GM12878 (cell line): ENCODE data around the gene BICC1. TPM values are rescaled to one million over a fixed set of nuclear protein-coding genes. Genes with fewer than 3 reads are reported as not detected.

ENCODE experiments used
- ATAC-seq: fragments of 200-7000 bp; cut with Tn5 transposase; 3 replicates; pipeline ENCODE4 v1.9.1; 2020; ENCODE audit warnings: mild to moderate bottlenecking, moderate library complexity
- BruUV-seq: library from RNA; stranded (reverse); fragments of 400-500 nt; replicated peaks from 2 replicates; lab custom pipeline; 2021; lab: Mats Ljungman, UMichigan
- CTCF ChIA-PET: fragments of 300-600 bp; sonication (Branson Sonifier 250); formaldehyde crosslinking; extraction: SDS; loops from one replicate; lab custom pipeline; 2021; ENCODE audit warnings: inconsistent platforms; lab: Yijun Ruan, JAX
- POLR2A ChIA-PET: fragments of 350-600 bp; formaldehyde crosslinking; extraction: SDS; loops from one replicate; lab custom pipeline; 2021; ENCODE audit warnings: inconsistent platforms; lab: Charles Lee
- RAD21 ChIA-PET: fragments of 300-600 bp; sonication (Branson Sonifier 250); formaldehyde crosslinking; loops from one replicate; lab custom pipeline; 2023; ENCODE audit warnings: antibody characterized with exemption; ENCODE audit not compliant: unreplicated experiment; lab: Charles Lee
- SMC1A ChIA-PET: fragments of 300-600 bp; sonication (Branson Sonifier 250); formaldehyde crosslinking; loops from one replicate; lab custom pipeline; 2023; ENCODE audit not compliant: unreplicated experiment, uncharacterized antibody; lab: Charles Lee
- DNase-seq: peaks from one replicate; pipeline ENCODE4 v3.0.0-alpha.2; 2011; ENCODE audit warnings: low read depth, low spot score
- FAIRE-seq: peaks from 3 replicates; lab custom pipeline; 2011; peaks lifted over from hg19 to GRCh38; lab: Jason Lieb, UNC
- H2AFZ ChIP-seq: 2 replicates; pipeline ENCODE4 v1.6.0; 2011; ENCODE audit warnings: low read depth, low read length, control low read depth; ENCODE audit not compliant: control insufficient read depth
- H3K27ac ChIP-seq: 2 replicates; pipeline ENCODE4 v1.5.1; 2011; ENCODE audit warnings: control low read depth; ENCODE audit not compliant: control insufficient read depth, insufficient read depth
- H3K27me3 ChIP-seq, 2 experiments: replicated peaks in 1 of 2; 2 replicates each; pipeline versions ENCODE4 v1.6.0 to v1.6.1; 2011; ENCODE audit warnings: low read length in 1 of 2; ENCODE audit not compliant: control insufficient read depth in 2 of 2, insufficient read depth in 2 of 2
- H3K36me3 ChIP-seq, 2 experiments: 2 replicates each; pipeline ENCODE4 v1.5.1; 2011; ENCODE audit warnings: low read length in 1 of 2; ENCODE audit not compliant: control insufficient read depth in 2 of 2, insufficient read depth in 2 of 2
- H3K4me1 ChIP-seq: 2 replicates; pipeline ENCODE4 v1.6.1; 2011; ENCODE audit warnings: mild to moderate bottlenecking, low read length, moderate library complexity, mixed read lengths; ENCODE audit not compliant: control insufficient read depth, insufficient read depth
- H3K4me2 ChIP-seq: 2 replicates; pipeline ENCODE4 v1.6.0; 2011; ENCODE audit warnings: control low read depth; ENCODE audit not compliant: control insufficient read depth, insufficient read depth
- H3K4me3 ChIP-seq: fragments of 200-600 bp; sonication (generic); 2 replicates; pipeline ENCODE4 v1.5.1; 2016
- H3K79me2 ChIP-seq: 2 replicates; pipeline ENCODE4 v1.6.0; 2011; ENCODE audit warnings: low read length; ENCODE audit not compliant: control insufficient read depth, insufficient read depth
- H3K9ac ChIP-seq: 2 replicates; pipeline ENCODE4 v1.8.0; 2011; ENCODE audit warnings: low read length, control low read depth, mixed read lengths; ENCODE audit not compliant: control insufficient read depth, insufficient read depth
- H3K9me3 ChIP-seq: replicated peaks from 3 replicates; pipeline ENCODE4 v1.5.1; 2011; ENCODE audit warnings: mild to moderate bottlenecking, low read length; ENCODE audit not compliant: control insufficient read depth, insufficient read depth
- H4K20me1 ChIP-seq: 2 replicates; pipeline ENCODE4 v1.6.0; 2011; ENCODE audit not compliant: control insufficient read depth, insufficient read depth
- ASH2L ChIP-seq: fragments of 300-600, 200-600 bp; sonication (generic); IDR thresholded peaks from 2 replicates; pipeline ENCODE4 v1.6.1; 2017; ENCODE audit warnings: low read depth, mild to moderate bottlenecking, borderline replicate concordance
- CBX3 ChIP-seq: fragments of 200-600 bp; sonication (generic); IDR thresholded peaks from 2 replicates; pipeline ENCODE4 v1.6.1; 2016; ENCODE audit warnings: low read depth, borderline replicate concordance
- CEBPB ChIP-seq, 2 experiments: fragments of 150-350 bp in 1 of 2; IDR thresholded peaks; 2 replicates each; pipeline ENCODE4 v1.6.1; 2012 to 2014; ENCODE audit warnings: low read depth in 2 of 2, low read length in 2 of 2, borderline replicate concordance in 1 of 2, inconsistent platforms in 1 of 2
- E4F1 ChIP-seq: fragments of 450-650 bp; IDR thresholded peaks from 2 replicates; pipeline ENCODE4 v1.6.1; 2018; ENCODE audit warnings: borderline replicate concordance, mild to moderate bottlenecking; ENCODE audit not compliant: partially characterized antibody
- MTA2 ChIP-seq: fragments of 450-650 bp; IDR thresholded peaks from 2 replicates; pipeline ENCODE4 v1.6.1; 2016; ENCODE audit warnings: low read depth, mild to moderate bottlenecking, moderate library complexity
- MYB ChIP-seq: fragments of 150-350 bp; IDR thresholded peaks from 2 replicates; pipeline ENCODE4 v1.6.1; 2014; ENCODE audit warnings: mild to moderate bottlenecking, low read depth, low read length, borderline replicate concordance
- NFIC ChIP-seq: IDR thresholded peaks from 2 replicates; pipeline ENCODE4 v1.6.1; 2012; ENCODE audit warnings: low read depth, mild to moderate bottlenecking, inconsistent platforms, low read length, moderate library complexity
- NR2C2 ChIP-seq: IDR thresholded peaks from 2 replicates; pipeline ENCODE4 v1.6.1; 2011; ENCODE audit warnings: borderline replicate concordance, low read depth; ENCODE audit not compliant: control insufficient read depth, insufficient read length
- POLR2AphosphoS2 ChIP-seq: IDR thresholded peaks from 2 replicates; pipeline ENCODE4 v1.6.1; 2011; ENCODE audit warnings: low read depth, mild to moderate bottlenecking, low read length, improper control_type of control experiment, moderate library complexity
- SRF ChIP-seq, 2 experiments: IDR thresholded peaks; 2 replicates each; pipeline ENCODE4 v1.6.1; 2011; ENCODE audit warnings: low read depth in 2 of 2, low read length in 2 of 2, mild to moderate bottlenecking in 1 of 2, moderate library complexity in 1 of 2
- TCF12 ChIP-seq: IDR thresholded peaks from 2 replicates; pipeline ENCODE4 v1.6.1; 2011; ENCODE audit warnings: low read depth, mild to moderate bottlenecking, low read length
- WGBS: methylation state at CpG from one replicate; pipeline ENCODE4 v1.1.6; 2016; ENCODE audit warnings: low lambda C conversion rate; ENCODE audit not compliant: insufficient replicate concordance, insufficient coverage; ENCODE audit errors: missing lambda C conversion rate; 5-methylcytosine and 5-hydroxymethylcytosine counted together
- in situ Hi-C: fragments of 300-500 bp; cut with MboI; formaldehyde crosslinking; loops from 9 replicates; pipeline ENCODE4 v1.14.3; 2018; ENCODE audit warnings: mixed read lengths
- intact Hi-C: fragments of 100-400 bp; cut with micrococcal nuclease; formaldehyde crosslinking; loops from one replicate; pipeline ENCODE4 v1.14.2; 2022; ENCODE audit not compliant: unreplicated experiment
- polyA plus RNA-seq, 11 experiments: library from polyadenylated mRNA; depleted of rRNA in 4 of 11; unstranded in 6 of 11; stranded (reverse) in 5 of 11; fragments of >200 nt; fragmentation: Nextera tagmentation in 4 of 11; fragmentation: Illumina TruSeq in 1 of 11; extraction: Ambion mirVana in 4 of 11; extraction: Trizol in 1 of 11; gene quantifications; 1 replicate in 1 of 11; 2 replicates in 10 of 11; pipeline versions ENCODE4 v1.2.1 to v1.2.3, GENCODE V29; 2011 to 2016; ENCODE audit warnings: inconsistent platforms in 2 of 11, missing spikeins in 2 of 11, low read depth in 1 of 11
- total RNA-seq, 4 experiments: library from RNA; depleted of rRNA in 3 of 4; stranded (reverse); fragments of >200 nt in 3 of 4; fragmentation: Illumina TruSeq in 1 of 4; extraction: Trizol in 1 of 4; gene quantifications; 2 replicates each; pipeline versions ENCODE4 v1.2.1 to v1.2.3, GENCODE V29; 2013 to 2021

BICC1 gene
- total and polyA plus RNA-seq, 10 of the 15 experiments (the other 5 are each of a cell fraction or from before 2014, with no cell fraction given) = 0.01 to 0.10 (median 0.04) TPM; not detected in 5

- Histone ChIP-seq H3K4me3 (no peak overlapping the region), H3K79me2 (no peaks in the 10 kb centered on the region), H3K4me1 (no peaks in the 10 kb centered on the region), H3K36me3 (no peaks in the 10 kb centered on the region), H3K27ac (no peak overlapping the region), H3K9ac (no peak overlapping the region), H3K27me3 (no peaks in the 10 kb centered on the region), H4K20me1 (no peaks in the 10 kb centered on the region), H3K9me3 (no peaks in the 10 kb centered on the region), H3K4me2 (no peak overlapping the region), H2AFZ (no peak overlapping the region)
- SMC1A ChIA-PET = no interaction called here
- ATAC-seq (no peak), FAIRE-seq (no peak), DNase-seq (no peak)
- in situ Hi-C loops = no loop called here
- BruUV-seq = no TSS peak
- POLR2A ChIA-PET = no interaction called here
- intact Hi-C loops = no loop called here
- RAD21 ChIA-PET = no interaction called here
- TF ChIP-seq E4F1 (no peak), NFIC (no peak)
- WGBS = 36% methylated on average over 6 of the region's 6 CpGs
- CTCF ChIA-PET = no interaction called here
These were observed 314.0 kb downstream of the BICC1 start for GRCh38 chr10:58826694-58827093.

- H2AFZ ChIP-seq = no peak overlapping the region
- no peaks in the 10 kb centered on the region for H3K4me1 ChIP-seq
- H3K4me2 ChIP-seq = no peak overlapping the region
- BruUV-seq = no TSS peak
- H3K27ac ChIP-seq = no peak overlapping the region
- FAIRE-seq (no peak), DNase-seq (no peak), ATAC-seq (no peak)
- no peak overlapping the region for H3K4me3 ChIP-seq
- H3K9ac ChIP-seq = no peak overlapping the region
- TF ChIP-seq TCF12 (no peak), ASH2L (no peak), SRF (IDR thresholded peaks at IDR 0.05; ENCODE audit: low read depth in 2 of 2, low read length in 2 of 2) (no peak), POLR2AphosphoS2 (no peak), CBX3 (no peak), MYB (no peak), CEBPB (IDR thresholded peaks at IDR 0.05; ENCODE audit: borderline replicate concordance in 1 of 2, low read depth in 2 of 2, low read length in 2 of 2) (no peak), MTA2 (no peak), NR2C2 (no peak)
- no peaks in the 10 kb centered on the region for H3K36me3 ChIP-seq
- WGBS = 56% methylated on average over 3 of the region's 3 CpGs
- in situ Hi-C loops (no loop called here), intact Hi-C loops (no loop called here)
- ChIA-PET SMC1A (no interaction called here), CTCF (no interaction called here), POLR2A (no interaction called here), RAD21 (no interaction called here)
- H3K9me3 ChIP-seq = no peaks in the 10 kb centered on the region
- no peaks in the 10 kb centered on the region for H4K20me1 ChIP-seq
- H3K79me2 ChIP-seq = no peaks in the 10 kb centered on the region
- no peaks in the 10 kb centered on the region for H3K27me3 ChIP-seq
These were observed 314.7 kb downstream of the BICC1 start for GRCh38 chr10:58827381-58827780.
